ENCODE data around the gene ALX1. TPM values are rescaled to one million over a fixed set of nuclear protein-coding genes. Genes with fewer than 3 reads are reported as not detected.

The ALX1 gene
- total RNA-seq, result 0.34 and 0.45 TPM in 2 replicates

GRCh38 chr12:85280165-85280983, at the start of gene ALX1:
Gene ALX1 (plus strand): TSS chr12:85280220. CDS start chr12:85280262, 42 bp downstream.

Other genes starting within 250 kb of the ALX1 start
- gene TSPAN19, start 243.9 kb upstream of the ALX1 start, total RNA-seq, result under 0.01 TPM in 1 of 2 replicates, not detected in the other
- 0.34 and 2.1 TPM in 2 replicates for gene LRRIQ1, start 243.9 kb upstream of the ALX1 start, total RNA-seq